Middle frontal gyrus (tissue), 1 donor: ENCODE data around the gene PIGN.

Source experiments
- DNase-seq: peaks from one replicate; pipeline ENCODE4 v3.0.0-alpha.2; 2015; ENCODE audit warnings: low spot score; ENCODE audit errors: extremely low spot score

Gene PIGN

GRCh38 chr18:62186774-62187542, at the start of gene PIGN, which contains the start of gene RELCH:
TSS of gene PIGN (minus strand) at chr18:62187056. CDS start at chr18:62161353, 25,703 bp downstream.
TSS of gene RELCH (plus strand) at chr18:62187255. CDS start at chr18:62187506, 251 bp downstream.
- DNase-seq, result peak; percentile 92

DNA sequence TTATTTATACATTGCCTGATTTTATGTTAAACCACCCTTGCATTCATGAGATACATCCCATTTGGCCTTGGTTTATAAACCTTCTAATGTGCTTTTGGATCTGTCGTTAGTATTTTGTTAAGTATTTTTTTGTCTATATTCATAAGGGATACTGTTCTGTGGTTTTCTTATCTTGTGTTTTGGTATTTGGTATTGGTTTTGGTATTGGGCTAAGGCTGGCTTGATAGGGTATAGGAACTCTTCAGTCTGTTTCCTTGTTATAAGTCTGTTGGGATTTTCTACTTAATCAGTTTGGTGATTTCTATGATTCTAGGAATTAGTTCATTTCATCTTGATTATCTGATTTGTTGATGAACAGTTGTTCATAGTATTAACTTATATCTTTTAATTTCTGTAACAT, 49.4 kb upstream of the PIGN start:
- DNase-seq, result no peak

DNA sequence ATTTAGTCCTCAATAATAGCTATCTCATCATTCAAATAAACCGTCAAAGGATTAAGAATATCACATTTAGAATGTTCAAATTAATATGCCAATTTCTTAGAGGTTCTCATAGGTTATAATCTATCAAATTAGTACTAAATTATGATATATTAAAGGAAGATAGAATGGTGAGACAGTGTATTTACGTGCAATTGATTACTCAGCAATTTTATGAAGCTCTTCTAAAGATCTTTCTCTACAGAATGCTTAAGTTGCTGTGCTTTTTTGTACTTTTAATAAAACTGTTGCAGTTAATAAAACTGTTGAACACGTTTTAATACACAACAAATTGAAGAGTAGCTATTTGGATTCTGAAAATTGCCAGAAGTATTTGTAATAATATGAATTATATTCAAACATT, 39.2 kb upstream of the PIGN start:
- DNase-seq, result no peak

- no peak for DNase-seq
Observed at GRCh38 chr18:62224229-62224628, 37.4 kb upstream of the PIGN start.

DNA sequence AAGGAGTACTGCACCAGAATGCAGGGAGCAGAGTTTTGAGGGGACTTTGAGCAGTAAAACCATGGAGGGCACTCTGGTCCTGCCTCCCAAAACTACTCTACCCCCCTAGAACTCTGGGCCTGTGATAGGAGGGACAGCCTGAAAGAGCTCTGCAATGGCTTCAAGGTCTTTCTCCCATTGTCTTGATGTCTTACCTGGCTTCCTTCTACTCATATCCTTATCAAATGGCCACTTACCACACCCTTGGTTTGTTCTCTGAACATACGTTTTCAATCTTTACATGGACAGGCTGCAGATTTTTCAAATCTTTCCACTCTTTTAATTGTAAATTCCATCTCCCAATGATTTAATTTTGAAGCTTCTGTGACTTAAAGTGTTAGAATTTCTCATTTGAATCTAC, 27.9 kb upstream of the PIGN start:
- no peak for DNase-seq

DNA sequence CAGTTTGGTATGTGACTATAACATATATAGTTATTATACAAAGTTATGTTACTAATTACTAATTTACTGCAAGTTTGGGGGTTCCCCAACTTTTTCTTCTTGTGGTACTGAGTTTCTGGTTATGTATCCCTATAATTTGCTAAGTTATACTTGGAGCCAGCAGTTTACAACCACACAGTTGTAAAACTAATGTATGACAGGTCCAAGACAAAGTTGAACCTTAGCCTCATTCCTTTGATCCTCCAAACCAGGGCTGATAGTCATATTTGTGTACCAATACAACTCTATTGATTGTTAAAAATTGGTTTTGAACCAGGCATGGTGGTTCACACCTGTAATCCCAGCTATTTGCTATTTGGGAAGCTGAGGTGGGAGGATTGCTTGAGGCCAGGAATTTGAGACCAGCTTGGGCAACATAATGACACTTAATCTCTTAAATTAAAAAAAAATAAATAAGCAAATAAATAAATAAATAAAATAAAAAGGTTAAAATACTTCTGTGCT, 24.5 kb upstream of the PIGN start:
- DNase-seq, result no peak

DNA sequence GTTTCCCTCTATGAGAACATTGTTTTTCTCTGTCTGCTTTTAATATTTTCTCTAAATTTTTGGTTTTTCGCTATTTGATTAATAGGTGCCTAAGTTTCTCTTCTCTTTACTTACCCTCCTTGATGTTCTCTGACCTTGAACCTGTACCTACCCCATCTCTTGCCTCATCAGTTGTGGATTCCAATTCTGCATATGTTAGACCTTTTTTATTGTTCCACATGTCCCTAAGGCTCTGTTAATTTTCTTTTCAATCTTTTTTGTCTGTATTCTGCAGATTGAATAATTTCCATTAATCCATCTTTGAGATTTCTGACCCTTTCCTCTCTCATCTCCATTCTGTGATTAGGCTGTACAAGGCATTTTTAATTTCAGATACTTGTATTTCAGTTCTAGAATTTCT, 23.3 kb upstream of the PIGN start:
- DNase-seq, result no peak

DNA sequence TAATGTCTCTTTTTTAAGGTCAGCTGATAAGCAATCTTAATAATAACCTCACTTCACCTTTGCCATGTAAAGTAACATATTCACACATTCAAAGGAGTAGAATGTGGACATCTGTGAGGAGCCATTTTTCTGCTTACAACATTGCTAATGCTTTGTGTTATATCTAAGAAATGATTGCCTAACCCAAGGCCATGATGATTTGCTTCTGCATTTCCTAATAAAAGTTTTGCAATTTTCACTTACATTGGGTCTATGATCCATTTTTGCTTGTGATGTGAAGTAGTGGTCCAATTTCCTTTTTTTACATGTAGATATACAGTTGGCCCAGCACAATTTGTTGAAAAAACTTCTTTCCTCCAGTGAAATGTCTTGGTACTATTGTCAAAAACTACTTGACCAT, 22.2 kb upstream of the PIGN start:
- DNase-seq, result no peak

- no peak for DNase-seq
Observed at GRCh38 chr18:62206593-62206992, 19.7 kb upstream of the PIGN start.

GRCh38 chr18:62205824-62206223, 19.0 kb upstream of the PIGN start:
- DNase-seq, result no peak

DNA sequence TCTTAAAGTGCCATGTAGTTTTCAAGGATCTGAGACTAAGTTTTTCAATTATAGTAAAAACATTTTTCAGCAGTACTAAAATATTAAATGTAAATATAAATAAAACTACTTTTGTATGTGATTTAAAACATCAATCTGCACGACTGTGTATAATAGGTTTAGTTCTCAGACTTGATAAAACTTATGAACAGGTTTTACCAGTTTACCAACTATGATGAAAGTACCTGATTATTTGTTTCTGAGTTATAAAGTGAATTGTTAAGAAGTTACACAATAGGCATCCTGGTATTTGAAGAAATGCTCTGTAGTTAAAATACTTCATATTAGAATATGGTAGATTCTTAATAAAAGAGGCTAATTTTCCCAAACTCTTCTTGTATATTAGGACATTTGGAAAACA, 15.0 kb upstream of the PIGN start:
- no peak for DNase-seq

DNA sequence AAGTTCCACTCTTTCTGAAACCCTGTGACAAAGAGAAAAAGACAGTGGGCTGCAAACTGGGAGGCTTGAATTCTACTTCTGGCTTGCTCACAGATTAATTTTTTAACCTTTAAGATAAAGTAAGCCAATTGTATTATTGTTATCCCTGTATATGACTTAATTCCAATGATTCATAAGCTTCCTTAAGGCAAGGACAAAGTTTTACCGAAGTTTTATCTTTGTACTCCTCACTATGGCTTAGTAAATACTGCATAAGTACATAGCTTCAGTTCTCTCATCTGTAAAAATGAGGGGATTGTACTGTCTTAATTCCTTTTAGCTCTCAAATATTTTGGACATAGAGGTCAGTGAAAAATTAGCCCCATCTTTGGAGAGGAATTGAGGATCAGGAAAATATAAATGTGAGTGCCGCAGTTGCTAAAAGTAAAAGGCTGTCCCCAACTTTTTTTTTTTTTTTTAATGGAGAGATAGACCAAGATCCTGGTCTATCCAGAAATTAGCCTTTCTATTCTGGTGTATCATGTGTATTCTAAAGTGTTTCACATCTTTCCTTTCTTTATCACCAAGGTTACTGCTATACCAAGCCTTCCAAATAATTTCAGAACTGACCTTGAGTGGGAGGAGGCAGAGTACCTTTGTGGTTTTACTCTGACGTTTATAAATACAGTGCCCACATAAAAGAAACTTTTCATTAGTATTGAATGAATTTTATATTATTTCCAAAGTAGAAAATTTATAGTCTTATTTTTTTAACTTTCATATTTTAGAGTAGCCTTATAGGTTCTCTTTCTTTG, 13.5 kb upstream of the PIGN start:
- no peak for DNase-seq

DNA sequence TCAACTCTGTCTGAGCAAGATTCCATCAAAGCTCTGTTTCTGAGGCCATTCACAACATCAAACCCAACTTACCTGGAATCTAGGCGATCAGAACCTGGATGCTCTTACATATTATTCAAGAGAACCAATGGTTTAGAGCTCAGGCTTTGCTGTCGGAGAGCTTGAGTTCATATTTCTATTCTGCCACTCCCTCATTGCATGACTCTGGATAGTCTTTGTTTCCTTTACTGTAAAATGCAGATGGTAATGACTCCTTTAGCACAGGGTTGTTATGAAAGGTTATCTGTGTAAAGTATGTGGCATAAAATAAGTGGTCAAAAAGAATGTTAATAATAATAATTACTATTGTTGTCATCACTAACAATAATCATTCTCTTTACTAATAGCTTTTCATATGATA, 12.8 kb upstream of the PIGN start:
- DNase-seq, result no peak

- no peak for DNase-seq
Observed at GRCh38 chr18:62198259-62198658, 11.4 kb upstream of the PIGN start.

GRCh38 chr18:62196980-62197379, 10.1 kb upstream of the PIGN start:
- DNase-seq, result no peak

- no peak for DNase-seq
Observed at GRCh38 chr18:62196079-62196478, 9.2 kb upstream of the PIGN start.

DNA sequence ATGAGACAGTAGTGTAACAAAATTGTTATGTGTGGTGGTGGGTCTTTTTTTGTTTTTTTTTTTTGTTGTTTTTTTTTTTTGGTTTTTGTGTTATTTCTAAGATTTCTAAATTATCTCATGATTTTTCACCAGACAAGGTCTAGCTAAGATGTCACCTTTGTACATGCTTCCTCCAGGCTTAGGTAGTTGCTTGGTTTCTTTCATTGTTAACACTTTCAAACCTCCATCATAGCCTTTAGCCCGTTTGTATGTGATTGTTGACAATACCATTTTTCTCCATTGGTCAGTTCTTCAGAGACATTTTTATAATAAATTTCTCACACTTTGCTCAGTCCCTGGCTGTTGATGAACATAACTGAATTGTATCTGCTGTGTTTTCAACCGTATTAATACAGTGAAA, 2.4 kb upstream of the PIGN start:
- DNase-seq, result no peak

DNA sequence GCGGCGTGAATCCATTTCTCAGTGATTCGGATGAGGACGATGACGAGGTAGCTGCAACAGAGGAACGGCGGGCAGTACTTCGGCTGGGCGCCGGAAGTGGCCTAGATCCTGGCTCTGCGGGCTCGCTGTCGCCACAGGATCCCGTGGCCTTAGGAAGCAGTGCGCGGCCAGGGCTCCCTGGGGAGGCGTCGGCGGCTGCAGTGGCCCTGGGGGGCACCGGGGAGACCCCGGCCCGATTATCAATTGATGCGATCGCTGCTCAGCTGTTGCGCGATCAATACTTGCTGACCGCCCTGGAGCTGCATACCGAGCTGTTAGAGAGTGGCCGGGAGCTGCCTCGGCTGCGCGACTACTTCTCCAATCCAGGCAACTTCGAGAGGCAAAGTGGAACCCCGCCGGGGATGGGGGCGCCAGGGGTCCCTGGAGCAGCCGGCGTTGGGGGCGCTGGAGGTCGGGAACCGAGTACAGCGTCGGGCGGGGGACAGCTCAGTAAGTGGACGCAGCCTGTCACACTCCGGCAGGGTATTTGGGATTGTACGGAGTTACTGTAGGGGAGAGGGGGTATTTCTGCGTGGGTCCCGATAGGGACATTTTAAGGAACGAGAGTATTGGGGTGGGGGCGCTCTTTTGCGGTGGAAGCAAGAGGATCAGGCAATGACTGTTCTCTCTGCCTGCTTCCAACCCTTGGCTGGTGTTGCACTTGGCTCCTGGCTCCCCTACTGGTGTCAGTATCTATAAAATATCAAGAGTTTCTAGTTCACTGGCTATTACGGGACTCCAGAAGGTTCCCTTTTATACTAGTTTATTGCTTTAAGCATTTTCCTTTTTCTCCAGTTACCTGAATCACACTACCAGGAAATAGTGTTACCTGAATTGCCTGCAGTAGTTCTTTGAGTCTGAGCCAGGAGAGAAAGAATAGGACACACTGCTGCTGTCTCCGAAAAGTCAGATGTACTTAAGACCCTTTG, 971 bp upstream of the PIGN start:
- DNase-seq, result no peak

DNA sequence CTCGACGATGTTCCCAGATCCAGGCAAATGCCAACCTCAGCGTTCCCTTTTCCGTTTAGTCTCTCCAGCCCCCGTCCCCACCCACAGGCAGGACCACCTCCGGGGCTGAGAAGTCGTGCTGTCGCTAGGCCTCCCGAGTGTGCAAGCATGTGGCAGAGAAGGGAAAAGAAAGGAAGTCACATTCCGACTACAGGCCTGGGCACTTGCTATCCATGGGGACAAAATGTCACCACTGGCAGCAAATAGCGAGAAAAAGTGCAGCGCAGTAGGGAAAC, 420 bp downstream of the PIGN start:
- peak; percentile 4 for DNase-seq

DNA sequence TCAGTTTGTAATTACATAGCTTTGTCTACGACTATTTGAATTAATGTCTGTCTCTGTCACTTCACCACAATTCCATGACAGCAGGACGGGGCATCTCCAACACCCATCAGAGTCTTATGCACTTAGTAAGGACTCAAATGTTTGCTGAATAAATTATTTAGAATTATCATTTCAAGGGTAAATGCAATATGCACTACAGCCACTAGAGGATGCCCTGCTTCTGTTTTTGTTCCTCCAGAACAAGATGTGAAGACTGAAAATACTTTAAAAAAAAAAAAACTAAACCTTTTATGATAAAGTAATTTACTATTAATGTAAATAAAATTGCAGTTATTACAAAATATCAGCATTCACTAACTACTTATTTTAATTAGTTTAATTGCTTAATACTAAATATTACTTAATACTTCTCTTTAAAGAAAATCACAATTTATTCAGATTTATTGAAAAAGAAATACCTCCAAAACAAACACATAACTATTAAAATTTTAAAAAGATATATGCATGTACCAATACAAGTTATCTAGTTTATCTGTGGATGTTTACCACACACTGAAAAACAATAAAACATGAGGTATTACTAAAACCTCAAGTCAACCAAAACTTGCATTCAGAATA, 3.2 kb downstream of the PIGN start:
- no peak for DNase-seq

- no peak for DNase-seq
Observed at GRCh38 chr18:62182220-62182619, 4.6 kb downstream of the PIGN start.
